Prostate gland (tissue), 2 donors: ENCODE measurements around the gene SLC39A6.

Source experiments
- POLR2A ChIP-seq: fragments of 450-650 bp; IDR thresholded peaks from one replicate; pipeline ENCODE4 v1.6.1; 2016; ENCODE audit warnings: antibody characterized with exemption, mild to moderate bottlenecking
- TF ChIP-seq, protein P1 (sequence below), 4 experiments: fragments of 200-600 bp in 2 of 4; fragments of 450-650 bp in 2 of 4; sonication (generic) in 2 of 4; IDR thresholded peaks; 1 replicate in 3 of 4; 2 replicates in 1 of 4; pipeline ENCODE4 v1.5.1; 2016 to 2019; ENCODE audit warnings: antibody characterized with exemption in 4 of 4, mild to moderate bottlenecking in 2 of 4, moderate library complexity in 2 of 4

DNA sequence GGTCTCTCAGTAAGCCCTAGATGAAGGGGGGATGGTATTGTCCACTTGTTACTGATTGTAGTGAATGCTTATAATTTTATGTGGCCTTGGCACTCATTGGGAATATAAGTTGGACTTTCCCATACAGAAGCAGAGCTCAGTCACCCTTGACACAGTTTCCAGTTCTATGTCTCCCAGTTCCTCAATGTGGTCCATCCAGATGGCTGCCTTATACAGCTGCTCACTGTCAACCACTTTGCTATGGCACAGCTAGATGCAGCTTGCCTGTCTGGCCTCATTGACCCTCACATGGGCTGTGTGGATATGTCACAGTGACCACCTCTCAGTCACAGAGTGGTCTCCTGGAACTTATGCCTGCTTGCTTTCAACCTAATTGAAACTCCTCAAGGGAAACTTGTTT is 21.7 kb downstream of the SLC39A6 start:
- TF ChIP-seq POLR2A = no peak
- TF ChIP-seq, protein P1, sequence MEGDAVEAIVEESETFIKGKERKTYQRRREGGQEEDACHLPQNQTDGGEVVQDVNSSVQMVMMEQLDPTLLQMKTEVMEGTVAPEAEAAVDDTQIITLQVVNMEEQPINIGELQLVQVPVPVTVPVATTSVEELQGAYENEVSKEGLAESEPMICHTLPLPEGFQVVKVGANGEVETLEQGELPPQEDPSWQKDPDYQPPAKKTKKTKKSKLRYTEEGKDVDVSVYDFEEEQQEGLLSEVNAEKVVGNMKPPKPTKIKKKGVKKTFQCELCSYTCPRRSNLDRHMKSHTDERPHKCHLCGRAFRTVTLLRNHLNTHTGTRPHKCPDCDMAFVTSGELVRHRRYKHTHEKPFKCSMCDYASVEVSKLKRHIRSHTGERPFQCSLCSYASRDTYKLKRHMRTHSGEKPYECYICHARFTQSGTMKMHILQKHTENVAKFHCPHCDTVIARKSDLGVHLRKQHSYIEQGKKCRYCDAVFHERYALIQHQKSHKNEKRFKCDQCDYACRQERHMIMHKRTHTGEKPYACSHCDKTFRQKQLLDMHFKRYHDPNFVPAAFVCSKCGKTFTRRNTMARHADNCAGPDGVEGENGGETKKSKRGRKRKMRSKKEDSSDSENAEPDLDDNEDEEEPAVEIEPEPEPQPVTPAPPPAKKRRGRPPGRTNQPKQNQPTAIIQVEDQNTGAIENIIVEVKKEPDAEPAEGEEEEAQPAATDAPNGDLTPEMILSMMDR (IDR thresholded peaks at IDR 0.05) = no peak
